H1 (cell line): ENCODE measurements around the gene OR2AE1. TPM values are rescaled to one million over a fixed set of nuclear protein-coding genes. Genes with fewer than 3 reads are reported as not detected.

Experiments
- CTCF ChIA-PET: fragments of 300-600 bp; sonication (Branson Sonifier 250); formaldehyde crosslinking; loops from one replicate; lab custom pipeline; 2021; ENCODE audit not compliant: partially characterized antibody; lab: Charles Lee
- POLR2A ChIA-PET: fragments of 300-600 bp; sonication (Branson Sonifier 250); formaldehyde crosslinking; loops from one replicate; lab custom pipeline; 2021; ENCODE audit warnings: inconsistent platforms; ENCODE audit not compliant: partially characterized antibody; lab: Charles Lee
- DNase-seq, 2 experiments: peaks; one replicate each; pipeline versions ENCODE4 v3.0.0 to v3.0.0-alpha.2; 2010 to 2022; ENCODE audit warnings: low spot score in 2 of 2, low read depth in 1 of 2, mixed read lengths in 1 of 2
- FAIRE-seq: peaks from 2 replicates; lab custom pipeline; 2011; peaks lifted over from hg19 to GRCh38; lab: Jason Lieb, UNC
- H2AFZ ChIP-seq: 2 replicates; pipeline ENCODE4 v1.8.1; 2012; ENCODE audit warnings: low read length, inconsistent platforms
- H2AK5ac ChIP-seq: 2 replicates; pipeline ENCODE4 v1.6.1; 2013; ENCODE audit warnings: low read depth, low read length
- H2BK120ac ChIP-seq: replicated peaks from 2 replicates; pipeline ENCODE3; 2013; ENCODE audit warnings: low read depth, low read length, inconsistent platforms
- H2BK12ac ChIP-seq: 2 replicates; pipeline ENCODE4 v1.6.1; 2013; ENCODE audit warnings: low read depth, low read length
- H2BK15ac ChIP-seq: 2 replicates; pipeline ENCODE4 v1.6.1; 2013; ENCODE audit warnings: low read length
- H2BK20ac ChIP-seq: 2 replicates; pipeline ENCODE4 v1.6.1; 2013; ENCODE audit warnings: low read length
- H2BK5ac ChIP-seq: 2 replicates; pipeline ENCODE4 v1.6.1; 2013; ENCODE audit warnings: low read depth, low read length
- H3K14ac ChIP-seq: 2 replicates; pipeline ENCODE4 v1.6.1; 2013; ENCODE audit warnings: inconsistent platforms; ENCODE audit not compliant: insufficient read length
- H3K18ac ChIP-seq: 2 replicates; pipeline ENCODE4 v1.6.1; 2013; ENCODE audit warnings: low read length; ENCODE audit errors: extremely low read depth
- H3K23ac ChIP-seq: 2 replicates; pipeline ENCODE4 v1.6.1; 2013; ENCODE audit warnings: inconsistent platforms; ENCODE audit not compliant: insufficient read length
- H3K23me2 ChIP-seq: 2 replicates; pipeline ENCODE4 v1.6.1; 2013; ENCODE audit warnings: low read depth, low read length
- H3K27ac ChIP-seq: 2 replicates; pipeline ENCODE4 v1.6.1; 2011; ENCODE audit warnings: low read depth, low read length, inconsistent platforms
- H3K27me3 ChIP-seq, 4 experiments: replicated peaks in 1 of 4; 1 replicate in 1 of 4; 2 replicates in 3 of 4; pipeline versions ENCODE4 v1.6.1 to v1.8.1; 2011 to 2013; ENCODE audit warnings: low read length in 3 of 4, mild to moderate bottlenecking in 3 of 4, inconsistent platforms in 2 of 4, mixed read lengths in 2 of 4, moderate library complexity in 1 of 4; ENCODE audit not compliant: control insufficient read depth in 3 of 4, insufficient read depth in 3 of 4; ENCODE audit errors: extremely low read depth in 1 of 4
- H3K36me3 ChIP-seq, 4 experiments: 2 replicates each; pipeline versions ENCODE4 v1.6.1 to v1.8.1; 2011 to 2013; ENCODE audit warnings: mild to moderate bottlenecking in 4 of 4, low read length in 3 of 4, moderate library complexity in 2 of 4, control low read depth in 1 of 4, inconsistent platforms in 1 of 4; ENCODE audit not compliant: insufficient read depth in 4 of 4, control insufficient read depth in 2 of 4
- H3K4ac ChIP-seq: replicated peaks from 2 replicates; pipeline ENCODE3; 2013; ENCODE audit warnings: low read length, low read depth, mixed read lengths, inconsistent platforms; ENCODE audit not compliant: insufficient read length
- H3K4me1 ChIP-seq, 4 experiments: replicated peaks in 1 of 4; 1 replicate in 1 of 4; 2 replicates in 3 of 4; pipeline versions ENCODE4 v1.6.1 to v1.8.1; 2011 to 2013; ENCODE audit warnings: low read length in 3 of 4, inconsistent platforms in 2 of 4, mixed read lengths in 1 of 4; ENCODE audit not compliant: insufficient read depth in 4 of 4, control insufficient read depth in 3 of 4
- H3K4me2 ChIP-seq, 2 experiments: 2 replicates each; pipeline versions ENCODE4 v1.6.1 to v1.8.1; 2011 to 2013; ENCODE audit warnings: low read depth in 2 of 2, low read length in 2 of 2, control low read depth in 1 of 2, inconsistent platforms in 1 of 2, mild to moderate bottlenecking in 1 of 2; ENCODE audit not compliant: insufficient read depth in 1 of 2
- H3K4me3 ChIP-seq, 4 experiments: fragments of 200-600, 300-600 bp in 1 of 4; sonication (generic), shearing (Covaris generic), sonication (Bioruptor Twin) in 1 of 4; 2 replicates each; pipeline versions ENCODE4 v1.5.1 to v1.8.1; 2011 to 2016; ENCODE audit warnings: low read length in 4 of 4, low read depth in 3 of 4, control low read depth in 2 of 4, inconsistent platforms in 2 of 4, mild to moderate bottlenecking in 2 of 4, mixed read lengths in 1 of 4, moderate library complexity in 1 of 4; ENCODE audit not compliant: insufficient read depth in 2 of 4; ENCODE audit errors: extremely low read depth in 1 of 4
- H3K56ac ChIP-seq: replicated peaks from 2 replicates; pipeline ENCODE3; 2013; ENCODE audit warnings: low read depth, mild to moderate bottlenecking, mixed read lengths, low read length, inconsistent platforms; ENCODE audit not compliant: insufficient read length
- H3K79me1 ChIP-seq: 2 replicates; pipeline ENCODE4 v1.6.1; 2013; ENCODE audit warnings: low read depth, low read length, control low read depth
- H3K79me2 ChIP-seq, 2 experiments: 2 replicates each; pipeline versions ENCODE4 v1.6.1 to v1.8.1; 2012 to 2013; ENCODE audit warnings: low read length in 2 of 2, mild to moderate bottlenecking in 2 of 2, inconsistent platforms in 1 of 2; ENCODE audit not compliant: insufficient read depth in 2 of 2, control insufficient read depth in 1 of 2
- H3K9ac ChIP-seq, 4 experiments: replicated peaks in 1 of 4; 1 replicate in 1 of 4; 2 replicates in 3 of 4; pipeline versions ENCODE4 v1.6.1 to v1.8.1; 2011 to 2013; ENCODE audit warnings: low read depth in 3 of 4, low read length in 3 of 4, control low read depth in 2 of 4, mild to moderate bottlenecking in 2 of 4, moderate library complexity in 2 of 4, inconsistent platforms in 1 of 4; ENCODE audit errors: extremely low read depth in 1 of 4
- H3K9me3 ChIP-seq, 2 experiments: 2 replicates each; pipeline versions ENCODE4 v1.6.1 to v1.8.1; 2012 to 2013; ENCODE audit warnings: mild to moderate bottlenecking in 2 of 2, moderate library complexity in 2 of 2, control low read depth in 1 of 2, inconsistent platforms in 1 of 2, low read depth in 1 of 2, low read length in 1 of 2, mixed read lengths in 1 of 2; ENCODE audit not compliant: insufficient read depth in 2 of 2
- H4K20me1 ChIP-seq, 2 experiments: replicated peaks in 1 of 2; 2 replicates each; pipeline versions ENCODE3 to v1.8.1; 2011 to 2013; ENCODE audit warnings: inconsistent platforms in 2 of 2, low read length in 2 of 2, mild to moderate bottlenecking in 1 of 2; ENCODE audit not compliant: insufficient read depth in 2 of 2, control insufficient read depth in 1 of 2
- H4K5ac ChIP-seq: 2 replicates; pipeline ENCODE4 v1.6.1; 2013; ENCODE audit warnings: low read length, low read depth, mixed read lengths, inconsistent platforms; ENCODE audit not compliant: insufficient read length
- H4K8ac ChIP-seq: 2 replicates; pipeline ENCODE4 v1.8.0; 2013; ENCODE audit warnings: mild to moderate bottlenecking, moderate library complexity, low read length, inconsistent platforms; ENCODE audit not compliant: insufficient read depth; ENCODE audit errors: extremely low read depth
- H4K91ac ChIP-seq: replicated peaks from 2 replicates; pipeline ENCODE3; 2013; ENCODE audit warnings: low read length, mixed read lengths, inconsistent platforms; ENCODE audit not compliant: insufficient read length
- CBX5 ChIP-seq: fragments of 300-800, 300-1000 bp; sonication (generic); IDR thresholded peaks from 2 replicates; pipeline ENCODE4 v1.7.1; 2016; ENCODE audit warnings: antibody characterized with exemption, low read length, low read depth
- CBX8 ChIP-seq: fragments of 300-800, 300-1000 bp; sonication (generic); IDR thresholded peaks from 2 replicates; pipeline ENCODE4 v1.7.1; 2016; ENCODE audit warnings: low read depth, low read length, borderline replicate concordance
- EZH2 ChIP-seq: fragments of 200-600 bp; sonication (generic); IDR thresholded peaks from 2 replicates; pipeline ENCODE4 v1.7.1; 2012; ENCODE audit warnings: low read depth, mild to moderate bottlenecking, moderate library complexity, low read length, inconsistent platforms; ENCODE audit not compliant: severe bottlenecking
- JUND ChIP-seq: IDR thresholded peaks from 2 replicates; pipeline ENCODE4 v1.6.1; 2011; ENCODE audit warnings: mild to moderate bottlenecking, improper control_type of control experiment, low read length
- MAFK ChIP-seq: IDR thresholded peaks from 2 replicates; pipeline ENCODE4 v1.6.1; 2012; ENCODE audit warnings: low read depth, mild to moderate bottlenecking, improper control_type of control experiment, low read length
- RNF2 ChIP-seq: fragments of 200-900, 300-1000 bp; sonication (generic); IDR thresholded peaks from 2 replicates; pipeline ENCODE4 v1.7.1; 2016; ENCODE audit warnings: borderline replicate concordance, low read depth, mild to moderate bottlenecking, antibody characterized with exemption, low read length; ENCODE audit not compliant: poor library complexity, severe bottlenecking; ENCODE audit errors: missing control alignments
- SIX5 ChIP-seq: IDR thresholded peaks from 2 replicates; pipeline ENCODE4 v1.6.1; 2011; ENCODE audit warnings: mild to moderate bottlenecking, low read depth, low read length
- TAF7 ChIP-seq: optimal IDR thresholded peaks from 2 replicates; pipeline ENCODE3; 2011; ENCODE audit warnings: low read depth, mild to moderate bottlenecking, inconsistent platforms, low read length, moderate library complexity, borderline replicate concordance
- TEAD4 ChIP-seq: IDR thresholded peaks from 2 replicates; pipeline ENCODE4 v1.6.1; 2012; ENCODE audit warnings: low read depth, low read length, inconsistent platforms, mixed read lengths
- WGBS, 2 experiments: shearing (Covaris generic) in 1 of 2; methylation state at CpG; one replicate each; pipeline versions ENCODE4 v1.1.6 to v1.1.7; 2013 to 2015; ENCODE audit warnings: low lambda C conversion rate in 2 of 2, mixed read lengths in 2 of 2, inconsistent platforms in 1 of 2, low coverage in 1 of 2, missing lambda C conversion rate in 1 of 2; ENCODE audit not compliant: insufficient replicate concordance in 2 of 2, insufficient coverage in 1 of 2, insufficient read length in 1 of 2; ENCODE audit errors: extremely low coverage in 1 of 2, missing lambda C conversion rate in 1 of 2; 5-methylcytosine and 5-hydroxymethylcytosine counted together
- polyA plus RNA-seq, 7 experiments: library from polyadenylated mRNA; depleted of rRNA in 3 of 7; stranded (reverse) in 5 of 7; unstranded in 2 of 7; fragments of >200 nt in 5 of 7; fragments of 200-250 nt in 2 of 7; gene quantifications; 1 replicate in 5 of 7; 2 replicates in 1 of 7; 4 replicates in 1 of 7; pipeline versions ENCODE4 v1.2.1 to v1.2.3, GENCODE V29; 2011 to 2013; ENCODE audit warnings: missing spikeins in 2 of 7, mixed read lengths in 2 of 7
- total RNA-seq: library from RNA; stranded (reverse); fragmentation: NEBNext Ultra II Directional; extraction: Animal tissue kit (Norgen Biotek cat#: 25700); gene quantifications from 2 replicates; pipeline ENCODE4 v1.2.1, GENCODE V29; 2021

The OR2AE1 gene
- total and polyA plus RNA-seq, 2 of the 8 experiments (the other 6 are each of a cell fraction or from before 2014, with no cell fraction given) = not detected

GRCh38 chr7:99918959-99919813 lies 42.4 kb upstream of the OR2AE1 start, which contains the start of gene TRIM4:
TRIM4 (minus strand) TSS chr7:99919530; CDS start chr7:99919401, 129 bp downstream.
- WGBS, 2 experiments = 96% methylated on average over 81 of the region's 81 CpGs; no CpG with 5 or more reads in 1 of the 2 experiments
- Histone ChIP-seq H3K4me3 (peak within 1 kb of the TSS in 1 of 4 experiments; percentile 26; a peak in 2 of 8 replicates), H3K79me2 (no peaks in the 10 kb centered on the region), H4K8ac (peak within 1 kb of the TSS; percentile 89), H4K20me1 (no peaks in the 10 kb centered on the region), H3K23ac (no peak within 1 kb of the TSS), H4K5ac (no peak within 1 kb of the TSS), H3K9me3 (peaks cover 7 to 24% of the 10 kb centered on the region in 2 experiments; a peak in 2 of 4 replicates), H3K56ac (no peak within 1 kb of the TSS), H3K36me3 (peaks cover 0 to 2% (median 0%) of the 10 kb centered on the region in 4 experiments; a peak in 1 of 8 replicates), H3K27ac (no peak within 1 kb of the TSS), H2BK120ac (no peak within 1 kb of the TSS), H3K27me3 (no peaks in the 10 kb centered on the region), H3K9ac (no peak within 1 kb of the TSS), H3K4ac (no peak within 1 kb of the TSS), H2AFZ (no peak within 1 kb of the TSS), H2BK5ac (no peak within 1 kb of the TSS), H2AK5ac (no peak within 1 kb of the TSS), H2BK12ac (no peak within 1 kb of the TSS), H3K79me1 (no peaks in the 10 kb centered on the region; the same call in none of the 2 replicates), H3K23me2 (no peaks in the 10 kb centered on the region; the same call in 1 of the 2 replicates), H2BK20ac (no peak within 1 kb of the TSS), H3K18ac (no peak within 1 kb of the TSS), H3K4me2 (peak within 1 kb of the TSS in 1 of 2 experiments; percentile 5; a peak in 1 of 4 replicates), H2BK15ac (no peak within 1 kb of the TSS), H3K14ac (no peak within 1 kb of the TSS), H4K91ac (no peak within 1 kb of the TSS), H3K4me1 (no peaks in the 10 kb centered on the region)
- DNase-seq = peak in 1 of 2 experiments; percentile 68
- ChIA-PET CTCF (interaction anchor here (0.7 to 11.2 kb wide), 7 partner anchors 10 to 394 kb away, joined by 3 to 241 read pairs (median 4); no protein-coding TSS in a partner anchor), POLR2A (interaction anchor here (1.0 to 4.3 kb wide), 4 partner anchors 25 to 148 kb away, joined by 4 to 28 read pairs (median 5); partner anchors contain the start of gene ZKSCAN1)
- no peak for FAIRE-seq
- no peak for TF ChIP-seq SIX5
- TF ChIP-seq CBX5 = no peak
- TF ChIP-seq MAFK = no peak
- no peak for TF ChIP-seq JUND
- TF ChIP-seq CBX8 = no peak
- TF ChIP-seq EZH2 = no peak
- TF ChIP-seq RNF2 = no peak
- TF ChIP-seq TAF7 = no peak
- TF ChIP-seq TEAD4 = no peak
